Adipocyte (in vitro differentiated cells): ENCODE measurements around the gene CRYBG2.
"Not testable (repeated sequence)": the region's sequence is repeated elsewhere in the genome, so short reads cannot be mapped to it uniquely, and the experiment has no call there.

Experiments used
- DNase-seq: peaks from one replicate; pipeline ENCODE4 v3.0.0-alpha.2; 2015; ENCODE audit warnings: low read depth
- H3K27me3 ChIP-seq: replicated peaks from 2 replicates; pipeline ENCODE4 v1.7.0; 2013; ENCODE audit warnings: mild to moderate bottlenecking, low read length, moderate library complexity; ENCODE audit not compliant: control insufficient read depth, insufficient read depth
- H3K36me3 ChIP-seq: 2 replicates; pipeline ENCODE4 v1.7.0; 2013; ENCODE audit warnings: low read length, mild to moderate bottlenecking, moderate library complexity; ENCODE audit not compliant: control insufficient read depth, insufficient read depth, severe bottlenecking
- H3K4me1 ChIP-seq: 2 replicates; pipeline ENCODE4 v1.7.0; 2013; ENCODE audit warnings: mild to moderate bottlenecking, low read length, moderate library complexity; ENCODE audit not compliant: control insufficient read depth, insufficient read depth
- H3K4me3 ChIP-seq: 2 replicates; pipeline ENCODE4 v1.7.0; 2013; ENCODE audit warnings: mild to moderate bottlenecking, low read length, moderate library complexity
- H3K9ac ChIP-seq: 2 replicates; pipeline ENCODE4 v1.7.0; 2013; ENCODE audit warnings: mild to moderate bottlenecking, low read length, moderate library complexity
- H3K9me3 ChIP-seq: 2 replicates; pipeline ENCODE4 v1.7.0; 2013; ENCODE audit warnings: mild to moderate bottlenecking, low read length, moderate library complexity; ENCODE audit not compliant: control insufficient read depth

Gene CRYBG2

DNA sequence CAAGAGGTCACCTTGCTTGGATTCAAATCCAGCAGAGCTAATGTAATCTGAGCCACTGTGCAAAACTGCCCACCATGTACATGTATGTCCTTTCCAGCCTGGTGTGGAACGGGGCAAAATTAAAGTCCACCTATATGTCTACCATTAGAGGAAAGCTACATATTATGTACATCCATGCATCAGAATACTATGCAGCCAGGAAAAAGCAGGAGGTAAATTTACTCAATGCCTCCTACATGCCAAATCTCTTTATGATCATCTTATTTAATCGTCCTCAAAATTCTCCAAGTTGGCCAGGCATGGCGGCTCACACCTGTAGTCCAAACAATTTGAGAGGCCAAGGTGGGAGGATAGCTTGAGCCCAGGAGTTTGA lies 24.9 kb upstream of the CRYBG2 start:
- DNase-seq, result no peak
- no peak overlapping the region for H3K9ac ChIP-seq
- H3K27me3 ChIP-seq, result no peaks in the 10 kb centered on the region
- H3K4me1 ChIP-seq, result peaks cover 21% of the 10 kb centered on the region
- no peaks in the 10 kb centered on the region for H3K9me3 ChIP-seq
- no peak overlapping the region for H3K4me3 ChIP-seq
- H3K36me3 ChIP-seq, result no peaks in the 10 kb centered on the region

DNA sequence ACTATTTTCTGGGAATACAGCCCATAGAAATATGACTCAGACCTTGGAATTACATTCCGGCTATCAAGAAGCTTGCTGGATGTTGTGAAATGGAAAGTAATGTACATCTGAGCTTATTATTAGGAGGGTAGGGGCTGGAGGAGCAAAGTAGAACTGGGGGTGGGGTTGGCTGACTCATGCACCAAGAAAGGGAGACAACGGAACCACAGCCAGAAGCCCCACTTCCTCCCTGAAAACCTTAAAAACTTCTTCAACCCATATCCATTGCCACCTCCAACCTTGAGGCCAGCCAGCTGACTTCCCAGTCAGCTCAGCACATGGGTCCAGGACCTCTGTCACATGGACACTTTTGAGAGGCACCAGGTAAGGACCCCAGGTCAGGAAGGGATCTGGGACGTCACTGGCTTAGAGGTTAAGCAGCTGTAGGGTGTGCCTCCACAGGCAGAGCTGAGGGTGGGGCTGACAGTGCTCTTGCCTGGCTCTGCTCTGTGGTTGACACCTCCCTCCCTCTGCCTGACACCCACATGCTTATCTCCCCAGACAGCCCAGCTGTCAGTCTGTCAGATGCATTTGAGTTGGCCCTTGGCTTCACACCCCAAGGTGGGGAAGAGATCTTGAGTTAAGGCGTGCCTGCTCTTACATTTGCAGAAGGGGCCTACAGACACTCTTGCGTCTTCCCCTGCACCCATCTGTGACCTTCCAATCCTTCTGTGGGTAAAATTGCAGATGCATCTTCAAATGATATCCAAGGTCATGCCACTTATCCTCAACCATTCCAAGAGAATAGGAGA lies 24.4 kb upstream of the CRYBG2 start:
- peak overlapping the region; percentile 5 for H3K4me3 ChIP-seq
- no peaks in the 10 kb centered on the region for H3K36me3 ChIP-seq
- H3K27me3 ChIP-seq, result no peaks in the 10 kb centered on the region
- H3K4me1 ChIP-seq, result peaks cover 21% of the 10 kb centered on the region
- H3K9me3 ChIP-seq, result no peaks in the 10 kb centered on the region
- peak overlapping the region; percentile 4 for H3K9ac ChIP-seq
- DNase-seq, result peak; percentile 95

DNA sequence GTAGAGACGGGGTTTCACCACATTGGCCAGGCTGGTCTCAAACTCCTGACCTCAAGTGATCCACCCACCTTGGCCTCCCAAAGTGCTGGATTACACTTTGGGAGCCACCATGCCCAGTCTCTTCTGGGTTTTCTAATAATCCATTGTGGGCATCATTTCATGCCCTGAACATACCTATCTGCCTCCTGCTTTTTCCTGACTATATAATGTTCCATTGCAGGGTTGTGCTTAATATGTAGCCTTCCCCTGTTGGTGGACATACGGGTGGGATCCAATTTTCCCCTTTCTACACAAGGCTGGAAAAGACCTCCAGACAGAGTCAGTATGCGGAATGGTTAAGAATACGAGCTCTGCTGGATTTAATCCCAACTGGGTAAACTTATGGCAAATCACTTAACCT lies 22.1 kb upstream of the CRYBG2 start:
- DNase-seq, result no peak
- H3K27me3 ChIP-seq, result no peaks in the 10 kb centered on the region
- no peak overlapping the region for H3K4me3 ChIP-seq
- H3K36me3 ChIP-seq, result no peaks in the 10 kb centered on the region
- no peak overlapping the region for H3K9ac ChIP-seq
- H3K4me1 ChIP-seq, result peaks cover 21% of the 10 kb centered on the region
- H3K9me3 ChIP-seq, result peaks cover under 1% of the 10 kb centered on the region

DNA sequence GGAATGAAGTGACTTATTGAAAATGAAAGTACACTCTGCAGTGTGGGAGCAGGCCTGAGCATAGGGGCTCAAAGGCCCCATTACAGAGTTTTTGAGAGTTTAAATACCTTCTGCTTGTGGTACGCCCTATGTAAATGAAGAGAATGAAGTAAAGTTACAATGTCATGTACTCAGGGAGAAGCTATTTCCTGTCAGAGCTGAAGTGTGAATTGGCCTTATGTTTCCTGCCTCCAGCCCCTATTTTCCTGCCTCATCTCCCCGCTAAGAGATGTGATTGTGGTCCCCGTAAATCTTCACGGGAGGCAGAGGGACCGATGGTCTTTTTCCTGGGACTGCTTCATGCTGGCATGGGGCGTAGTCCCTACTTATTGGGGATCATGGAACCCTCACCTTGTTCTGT lies 21.2 kb upstream of the CRYBG2 start:
- H3K27me3 ChIP-seq, result peaks cover 4% of the 10 kb centered on the region
- no peak overlapping the region for H3K9ac ChIP-seq
- H3K4me3 ChIP-seq, result no peak overlapping the region
- H3K36me3 ChIP-seq, result no peaks in the 10 kb centered on the region
- no peak for DNase-seq
- peaks cover 2% of the 10 kb centered on the region for H3K9me3 ChIP-seq
- peaks cover 21% of the 10 kb centered on the region for H3K4me1 ChIP-seq

DNA sequence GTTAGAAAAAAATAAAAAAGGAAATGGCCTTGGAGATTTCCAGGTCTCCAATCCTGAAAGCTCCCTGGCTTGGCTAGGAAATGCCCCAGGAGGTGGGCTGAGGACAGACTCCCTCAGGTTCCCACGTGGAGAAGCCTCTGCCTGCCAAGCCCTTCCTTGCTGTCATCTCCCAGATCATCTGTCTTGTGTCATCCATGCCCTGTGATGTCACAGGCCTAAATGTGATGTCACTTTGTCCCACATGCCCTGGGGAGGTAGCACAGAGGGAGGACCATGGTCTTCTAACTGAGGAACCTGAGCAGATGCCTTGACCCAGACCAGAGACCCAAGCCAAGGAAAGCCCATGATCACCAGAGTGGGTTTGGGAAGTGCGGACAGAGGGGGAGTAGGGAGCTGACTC lies 20.4 kb upstream of the CRYBG2 start:
- not testable (repeated sequence) for DNase-seq, H3K4me3 ChIP-seq, H3K9ac ChIP-seq, H3K27me3 ChIP-seq, H3K9me3 ChIP-seq, H3K36me3 ChIP-seq
- H3K4me1 ChIP-seq, result peaks cover 21% of the 10 kb centered on the region

DNA sequence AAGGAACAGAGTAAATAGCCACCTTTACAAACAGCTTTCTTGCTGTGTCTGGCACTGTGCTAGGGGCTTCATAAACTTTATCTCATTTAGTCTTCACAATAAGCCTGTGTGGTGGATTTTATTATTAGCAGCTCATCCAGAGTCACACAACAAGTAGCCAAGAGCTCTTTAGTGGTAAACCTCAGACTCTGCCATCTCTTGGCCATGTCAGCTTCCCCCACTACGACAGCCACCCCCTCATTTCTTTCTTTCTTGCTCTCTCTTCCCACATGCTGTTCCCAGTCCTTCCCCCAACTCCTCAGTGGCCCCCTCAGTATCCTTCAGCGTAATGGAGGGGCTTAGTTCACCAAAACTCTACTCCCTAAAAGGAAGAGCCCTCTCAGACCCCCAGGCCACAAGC lies 19.9 kb upstream of the CRYBG2 start:
- Histone ChIP-seq H3K4me3 (no peak overlapping the region), H3K27me3 (peaks cover 4% of the 10 kb centered on the region), H3K4me1 (peaks cover 20% of the 10 kb centered on the region)

DNA sequence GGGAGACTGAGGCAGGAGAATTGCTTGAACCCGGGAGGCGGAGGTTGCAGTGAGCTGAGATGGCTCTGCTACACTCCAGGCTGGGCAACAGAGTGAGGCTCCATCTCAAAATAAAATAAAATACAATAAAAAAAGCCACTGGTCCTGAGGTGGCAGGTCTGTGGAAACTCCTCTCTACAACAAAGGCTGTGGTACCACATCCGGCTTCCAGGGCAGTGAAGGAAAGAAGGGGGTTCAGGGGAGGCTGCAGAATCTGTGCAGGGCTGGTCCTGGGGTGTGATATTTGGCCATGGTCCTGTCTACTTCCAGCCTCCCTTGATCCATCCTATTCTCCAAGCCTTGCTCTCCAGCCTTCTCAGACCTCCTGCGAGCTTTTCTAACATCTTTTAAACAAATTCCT lies 19.4 kb upstream of the CRYBG2 start:
- no peak for DNase-seq
- H3K27me3 ChIP-seq, result peaks cover 8% of the 10 kb centered on the region

More for the DNA sequence above, 19.9 kb upstream of the CRYBG2 start:
- no peak for DNase-seq
- no peak overlapping the region for H3K9ac ChIP-seq
- no peaks in the 10 kb centered on the region for H3K36me3 ChIP-seq
- peaks cover 2% of the 10 kb centered on the region for H3K9me3 ChIP-seq

DNA sequence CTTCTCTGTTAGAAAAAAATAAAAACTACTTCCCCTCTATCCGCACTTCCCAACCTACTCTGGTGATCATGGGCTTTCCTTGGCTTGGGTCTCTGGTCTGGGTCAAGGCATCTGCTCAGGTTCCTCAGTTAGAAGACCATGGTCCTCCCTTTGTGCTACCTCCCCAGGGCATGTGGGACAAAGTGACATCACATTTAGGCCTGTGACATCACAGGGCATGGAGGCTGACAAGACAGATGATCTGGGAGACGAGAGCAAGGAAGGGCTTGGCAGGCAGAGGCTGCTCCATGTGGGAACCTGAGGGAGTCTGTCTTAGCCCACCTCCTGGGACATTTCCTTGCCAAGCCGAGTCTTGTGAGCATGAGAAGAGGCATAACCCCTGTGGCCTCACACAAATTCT lies 18.7 kb upstream of the CRYBG2 start, which contains the start of gene ZNF683:
TSS of gene ZNF683 (minus strand) at position 140 of the 400 bp plus-strand sequence. CDS start 4,179 bp downstream, outside the sequence.
- not testable (repeated sequence) for DNase-seq, H3K9ac ChIP-seq, H3K4me1 ChIP-seq, H3K36me3 ChIP-seq, H3K9me3 ChIP-seq, H3K4me3 ChIP-seq
- peaks cover 13% of the 10 kb centered on the region for H3K27me3 ChIP-seq

More for the DNA sequence above, 19.4 kb upstream of the CRYBG2 start:
- no peak overlapping the region for H3K9ac ChIP-seq
- H3K9me3 ChIP-seq, result peaks cover 2% of the 10 kb centered on the region
- H3K36me3 ChIP-seq, result no peaks in the 10 kb centered on the region
- no peak overlapping the region for H3K4me3 ChIP-seq
- peaks cover 15% of the 10 kb centered on the region for H3K4me1 ChIP-seq

DNA sequence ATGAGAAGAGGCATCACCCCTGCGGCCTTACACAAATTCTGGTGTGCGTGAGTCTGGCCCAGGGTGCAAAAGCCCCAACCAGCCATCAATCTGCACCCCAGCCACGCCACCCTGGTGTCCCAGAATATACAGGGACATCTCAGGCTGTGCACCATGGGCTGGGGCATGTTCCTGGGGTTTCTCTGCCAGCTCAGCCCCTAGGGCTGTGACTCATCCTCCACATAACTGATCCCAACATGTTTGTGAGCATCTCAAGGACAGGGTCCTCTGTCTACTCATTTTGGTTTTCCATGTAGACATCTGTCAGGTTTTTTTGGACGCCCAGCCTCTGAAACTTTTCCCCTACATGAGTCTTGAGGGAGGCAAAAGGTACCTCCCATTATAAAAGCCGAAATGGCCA lies 18.1 kb upstream of the CRYBG2 start:
- no peak overlapping the region for H3K9ac ChIP-seq
- peaks cover 5% of the 10 kb centered on the region for H3K4me1 ChIP-seq
- H3K27me3 ChIP-seq, result peaks cover 17% of the 10 kb centered on the region
- DNase-seq, result no peak
- no peaks in the 10 kb centered on the region for H3K36me3 ChIP-seq
- no peak overlapping the region for H3K4me3 ChIP-seq
- peaks cover 2% of the 10 kb centered on the region for H3K9me3 ChIP-seq

DNA sequence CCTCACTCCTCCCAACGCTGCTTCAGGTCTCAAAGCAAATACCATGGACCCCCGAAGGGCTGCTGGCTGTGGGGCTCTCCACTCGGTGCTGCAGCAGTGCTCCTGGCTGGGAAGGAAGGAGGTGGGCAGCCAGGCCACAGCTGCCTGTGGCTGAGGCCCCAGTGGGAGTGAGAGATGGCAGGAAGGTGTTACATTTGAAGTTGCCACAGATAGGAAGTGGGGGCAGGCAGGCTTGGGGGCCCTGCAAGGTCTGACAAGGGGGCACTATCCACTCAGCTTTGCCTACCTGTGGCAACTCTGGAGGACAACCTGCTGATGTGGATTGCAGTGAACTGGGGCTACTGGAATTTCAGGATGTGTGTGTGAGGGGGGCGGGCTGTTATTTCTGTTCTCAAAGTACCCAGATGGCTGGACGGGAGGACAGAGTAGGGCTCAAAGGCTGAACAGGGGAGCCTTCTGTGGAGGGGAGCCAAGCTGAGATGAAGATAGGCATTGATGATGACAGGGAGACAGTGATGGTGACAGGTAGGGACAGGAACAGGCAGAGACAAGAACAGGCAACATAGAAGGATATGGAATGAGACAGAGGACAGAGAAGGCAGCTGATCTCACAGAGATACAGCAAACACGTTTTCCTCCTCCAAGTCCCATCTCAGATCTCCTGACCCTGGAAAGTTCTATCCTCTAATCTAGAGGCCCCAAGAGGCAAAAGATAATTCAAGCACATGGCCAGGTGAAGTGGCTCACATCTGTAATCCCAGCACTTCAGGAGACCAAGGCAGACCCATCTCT lies 16.9 kb upstream of the CRYBG2 start:
- Histone ChIP-seq H3K4me3 (no peak overlapping the region), H3K9me3 (peaks cover 2% of the 10 kb centered on the region), H3K27me3 (peaks cover 18% of the 10 kb centered on the region), H3K4me1 (no peaks in the 10 kb centered on the region), H3K36me3 (no peaks in the 10 kb centered on the region), H3K9ac (no peak overlapping the region)
- no peak for DNase-seq

DNA sequence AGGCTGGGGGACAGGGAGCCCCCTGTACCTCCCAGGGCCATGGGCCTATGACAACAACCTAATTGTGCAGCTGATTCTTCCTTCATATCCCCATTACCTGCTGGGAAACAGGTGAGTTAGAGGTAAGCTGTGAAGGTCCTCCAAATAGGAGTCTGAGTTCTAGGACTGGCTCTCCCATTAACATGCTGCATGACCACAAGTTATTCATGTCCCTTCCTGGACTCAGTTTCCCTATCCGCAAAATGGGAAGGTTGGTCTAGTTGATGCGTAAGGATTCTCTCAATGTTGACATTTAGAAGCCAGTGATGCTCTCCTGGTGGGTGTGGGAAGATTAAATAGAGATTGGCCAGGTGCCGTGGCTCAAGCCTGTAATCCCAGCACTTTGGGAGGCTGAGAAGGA lies 14.6 kb upstream of the CRYBG2 start:
- peaks cover 2% of the 10 kb centered on the region for H3K9me3 ChIP-seq
- H3K4me1 ChIP-seq, result no peaks in the 10 kb centered on the region
- no peaks in the 10 kb centered on the region for H3K36me3 ChIP-seq
- H3K4me3 ChIP-seq, result no peak overlapping the region
- no peak overlapping the region for H3K9ac ChIP-seq
- DNase-seq, result no peak
- peaks cover 29% of the 10 kb centered on the region for H3K27me3 ChIP-seq
